HCT116 (cell line): ENCODE measurements around the gene INPP5F. TPM values are rescaled to one million over a fixed set of nuclear protein-coding genes. Genes with fewer than 3 reads are reported as not detected.

ENCODE experiments used
- ATAC-seq: fragments of 200-7000 bp; cut with Tn5 transposase; 2 replicates; pipeline ENCODE4 v1.9.1; 2020; ENCODE audit warnings: mild to moderate bottlenecking, moderate library complexity
- BruUV-seq: library from RNA; stranded (reverse); fragments of 400-500 nt; replicated peaks from 2 replicates; lab custom pipeline; 2021; lab: Mats Ljungman, UMichigan
- CTCF ChIA-PET: fragments of 300-600 bp; sonication (Branson Sonifier 250); formaldehyde crosslinking; loops from one replicate; lab custom pipeline; 2021; ENCODE audit warnings: antibody characterized with exemption; lab: Charles Lee
- POLR2A ChIA-PET: fragments of 300-600, 350-600 bp; sonication (Branson Sonifier 250); formaldehyde crosslinking; loops from one replicate; lab custom pipeline; 2021; ENCODE audit warnings: antibody characterized with exemption; lab: Charles Lee
- RAD21 ChIA-PET, 2 experiments: fragments of 300-600 bp; sonication (Branson Sonifier 250); formaldehyde crosslinking; loops; one replicate each; lab custom pipeline; 2023; ENCODE audit warnings: low total read pairs in 2 of 2; ENCODE audit not compliant: uncharacterized antibody in 2 of 2, unreplicated experiment in 2 of 2, low non-redundant PET in 1 of 2; lab: Charles Lee
- DNase-seq: peaks from one replicate; pipeline ENCODE4 v3.0.0-alpha.2; 2010; ENCODE audit warnings: low read depth, low spot score
- H2AFZ ChIP-seq: fragments of 200-600 bp; shearing (Covaris generic), sonication (generic); 2 replicates; pipeline ENCODE4 v1.6.1; 2017; ENCODE audit warnings: low read depth, mixed run types, mixed read lengths, antibody characterized with exemption, low read length; ENCODE audit not compliant: poor library complexity, severe bottlenecking
- H3K27ac ChIP-seq: 2 replicates; pipeline ENCODE4 v1.5.1; 2012; ENCODE audit warnings: low read depth, low read length
- H3K27me3 ChIP-seq: fragments of 200-600 bp; sonication (generic); 2 replicates; pipeline ENCODE4 v1.6.1; 2016; ENCODE audit warnings: mixed run types, low read length, mixed read lengths; ENCODE audit not compliant: insufficient read depth
- H3K36me3 ChIP-seq, 2 experiments: fragments of 200-500 bp in 1 of 2; fragments of 200-600 bp in 1 of 2; sonication (Bioruptor generic) in 1 of 2; sonication (generic) in 1 of 2; 2 replicates each; pipeline versions ENCODE4 v1.5.1 to v1.6.1; 2014 to 2016; ENCODE audit warnings: low read length in 2 of 2, inconsistent platforms in 1 of 2, mixed read lengths in 1 of 2, mixed run types in 1 of 2; ENCODE audit not compliant: insufficient read depth in 2 of 2, control insufficient read depth in 1 of 2
- H3K4me1 ChIP-seq, 2 experiments: fragments of 200-600 bp in 1 of 2; sonication (generic) in 1 of 2; 2 replicates each; pipeline versions ENCODE4 v1.5.1 to v1.6.1; 2012 to 2017; ENCODE audit warnings: low read length in 2 of 2, inconsistent platforms in 1 of 2, mild to moderate bottlenecking in 1 of 2, mixed read lengths in 1 of 2, mixed run types in 1 of 2, moderate library complexity in 1 of 2; ENCODE audit not compliant: insufficient read depth in 2 of 2, control insufficient read depth in 1 of 2
- H3K4me2 ChIP-seq: fragments of 200-600 bp; sonication (generic); 2 replicates; pipeline ENCODE4 v1.6.1; 2017; ENCODE audit warnings: mixed run types, low read length, mixed read lengths
- H3K4me3 ChIP-seq, 2 experiments: fragments of 200-600 bp in 1 of 2; sonication (generic) in 1 of 2; replicated peaks in 1 of 2; 2 replicates each; pipeline ENCODE4 v1.5.1; 2011 to 2016; ENCODE audit warnings: low read length in 2 of 2, control low read depth in 1 of 2, low read depth in 1 of 2, mild to moderate bottlenecking in 1 of 2, mixed read lengths in 1 of 2, mixed run types in 1 of 2
- H3K79me2 ChIP-seq: fragments of 200-600 bp; sonication (generic); 2 replicates; pipeline ENCODE4 v1.6.1; 2017; ENCODE audit warnings: mild to moderate bottlenecking, mixed run types, low read length, moderate library complexity, mixed read lengths; ENCODE audit not compliant: insufficient read depth
- H3K9ac ChIP-seq: fragments of 200-600 bp; sonication (generic); 2 replicates; pipeline ENCODE4 v1.6.1; 2016; ENCODE audit warnings: low read length, mixed read lengths
- H3K9me2 ChIP-seq: fragments of 200-600 bp; sonication (generic), shearing (Covaris generic); 2 replicates; pipeline ENCODE4 v1.6.1; 2017; ENCODE audit warnings: mixed run types, mild to moderate bottlenecking, moderate library complexity; ENCODE audit not compliant: insufficient read depth
- H3K9me3 ChIP-seq, 2 experiments: fragments of 200-500 bp in 1 of 2; fragments of 200-600 bp in 1 of 2; sonication (Bioruptor generic) in 1 of 2; sonication (generic) in 1 of 2; 2 replicates each; pipeline ENCODE4 v1.6.1; 2014 to 2017; ENCODE audit warnings: low read length in 2 of 2, mixed read lengths in 2 of 2, inconsistent platforms in 1 of 2, low read depth in 1 of 2, mild to moderate bottlenecking in 1 of 2, mixed run types in 1 of 2, moderate library complexity in 1 of 2; ENCODE audit not compliant: control insufficient read depth in 1 of 2, insufficient read depth in 1 of 2
- H4K20me1 ChIP-seq: fragments of 200-600 bp; sonication (generic), shearing (Covaris generic); 2 replicates; pipeline ENCODE4 v1.6.1; 2017; ENCODE audit warnings: mixed run types, mild to moderate bottlenecking, moderate library complexity; ENCODE audit not compliant: insufficient read depth
- ATF3 ChIP-seq: IDR thresholded peaks from 2 replicates; pipeline ENCODE4 v1.6.1; 2012
- CBX3 ChIP-seq: IDR thresholded peaks from 2 replicates; pipeline ENCODE4 v1.6.1; 2012; ENCODE audit warnings: low read depth
- CEBPB ChIP-seq: IDR thresholded peaks from 2 replicates; pipeline ENCODE4 v1.6.1; 2012; ENCODE audit warnings: low read depth
- EGR1 ChIP-seq: IDR thresholded peaks from 2 replicates; pipeline ENCODE4 v1.6.1; 2012; ENCODE audit warnings: low read depth
- EZH2 ChIP-seq: fragments of 200-600 bp; sonication (generic); IDR thresholded peaks from 2 replicates; pipeline ENCODE4 v1.6.1; 2017; ENCODE audit warnings: antibody characterized with exemption, mixed run types
- EZH2phosphoT487 ChIP-seq: fragments of 200-600 bp; IDR thresholded peaks from 2 replicates; pipeline ENCODE4 v1.6.1; 2018; ENCODE audit warnings: antibody characterized with exemption, borderline replicate concordance
- POLR2A ChIP-seq: IDR thresholded peaks from 2 replicates; pipeline ENCODE4 v1.7.0; 2011; ENCODE audit warnings: borderline replicate concordance; ENCODE audit not compliant: insufficient read depth, insufficient read length; ENCODE audit errors: extremely low read depth
- POLR2AphosphoS5 ChIP-seq: IDR thresholded peaks from 2 replicates; pipeline ENCODE4 v1.6.1; 2011; ENCODE audit warnings: mild to moderate bottlenecking, low read depth, low read length, moderate library complexity
- RAD21 ChIP-seq: IDR thresholded peaks from 2 replicates; pipeline ENCODE4 v1.6.1; 2012; ENCODE audit warnings: low read depth, mild to moderate bottlenecking
- REST ChIP-seq: IDR thresholded peaks from 2 replicates; pipeline ENCODE4 v1.6.1; 2012; ENCODE audit warnings: low read depth
- SIN3A ChIP-seq: IDR thresholded peaks from 2 replicates; pipeline ENCODE4 v1.6.1; 2012; ENCODE audit warnings: low read depth
- SP1 ChIP-seq: IDR thresholded peaks from 2 replicates; pipeline ENCODE4 v1.6.1; 2012; ENCODE audit warnings: low read depth
- YY1 ChIP-seq: IDR thresholded peaks from 2 replicates; pipeline ENCODE4 v1.6.1; 2011; ENCODE audit warnings: low read length, low read depth, moderate library complexity, mild to moderate bottlenecking; ENCODE audit not compliant: insufficient replicate concordance; ENCODE audit errors: extremely low read depth
- ZFX ChIP-seq: fragments of 450-650 bp; IDR thresholded peaks from 2 replicates; pipeline ENCODE4 v1.6.1; 2017
- intact Hi-C: fragments of 100-400 bp; cut with micrococcal nuclease; formaldehyde crosslinking; loops from 2 replicates; pipeline ENCODE4 v1.10.0; 2022
- total RNA-seq: library from RNA; stranded (reverse); gene quantifications from one replicate; pipeline ENCODE4 v1.2.1, GENCODE V29; 2021; ENCODE audit not compliant: unreplicated experiment
- TF ChIP-seq, protein P1 (sequence below): IDR thresholded peaks from 2 replicates; pipeline ENCODE4 v1.6.1; 2012
- TF ChIP-seq, protein P2 (sequence below): IDR thresholded peaks from 2 replicates; pipeline ENCODE4 v1.6.1; 2011; ENCODE audit warnings: mild to moderate bottlenecking, low read length, moderate library complexity; ENCODE audit not compliant: insufficient replicate concordance; ENCODE audit errors: extremely low read depth

INPP5F gene
- total RNA-seq, 1 experiment from 2014 or later: 21.6 TPM

- ATAC-seq: no peak
- TF ChIP-seq, protein P1, sequence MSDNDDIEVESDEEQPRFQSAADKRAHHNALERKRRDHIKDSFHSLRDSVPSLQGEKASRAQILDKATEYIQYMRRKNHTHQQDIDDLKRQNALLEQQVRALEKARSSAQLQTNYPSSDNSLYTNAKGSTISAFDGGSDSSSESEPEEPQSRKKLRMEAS: no peak
- no peak for TF ChIP-seq POLR2AphosphoS5
- TF ChIP-seq REST: no peak
- no peak for TF ChIP-seq ZFX
- TF ChIP-seq CEBPB: no peak
- TF ChIP-seq YY1: no peak
- TF ChIP-seq SP1: no peak
- TF ChIP-seq CBX3: no peak
- TF ChIP-seq EGR1: no peak
- no peak for TF ChIP-seq SIN3A
- TF ChIP-seq RAD21: no peak
- TF ChIP-seq, protein P2, sequence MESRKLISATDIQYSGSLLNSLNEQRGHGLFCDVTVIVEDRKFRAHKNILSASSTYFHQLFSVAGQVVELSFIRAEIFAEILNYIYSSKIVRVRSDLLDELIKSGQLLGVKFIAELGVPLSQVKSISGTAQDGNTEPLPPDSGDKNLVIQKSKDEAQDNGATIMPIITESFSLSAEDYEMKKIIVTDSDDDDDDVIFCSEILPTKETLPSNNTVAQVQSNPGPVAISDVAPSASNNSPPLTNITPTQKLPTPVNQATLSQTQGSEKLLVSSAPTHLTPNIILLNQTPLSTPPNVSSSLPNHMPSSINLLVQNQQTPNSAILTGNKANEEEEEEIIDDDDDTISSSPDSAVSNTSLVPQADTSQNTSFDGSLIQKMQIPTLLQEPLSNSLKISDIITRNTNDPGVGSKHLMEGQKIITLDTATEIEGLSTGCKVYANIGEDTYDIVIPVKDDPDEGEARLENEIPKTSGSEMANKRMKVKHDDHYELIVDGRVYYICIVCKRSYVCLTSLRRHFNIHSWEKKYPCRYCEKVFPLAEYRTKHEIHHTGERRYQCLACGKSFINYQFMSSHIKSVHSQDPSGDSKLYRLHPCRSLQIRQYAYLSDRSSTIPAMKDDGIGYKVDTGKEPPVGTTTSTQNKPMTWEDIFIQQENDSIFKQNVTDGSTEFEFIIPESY: no peak
- no peak for TF ChIP-seq EZH2phosphoT487
- no peak for TF ChIP-seq EZH2
- TF ChIP-seq POLR2A: no peak
- no peak for TF ChIP-seq ATF3
Observed at GRCh38 chr10:119782981-119783664, 57.3 kb downstream of the INPP5F start.

More at GRCh38 chr10:119782981-119783664, 57.3 kb downstream of the INPP5F start:
- H3K4me2 ChIP-seq: no peak overlapping the region
- no peaks in the 10 kb centered on the region for H3K9me3 ChIP-seq
- ChIA-PET RAD21 (no interaction called here), POLR2A (no interaction called here), CTCF (no interaction called here)
- H3K27ac ChIP-seq: no peak overlapping the region
- H2AFZ ChIP-seq: no peak overlapping the region
- H3K9ac ChIP-seq: no peak overlapping the region
- no TSS peak for BruUV-seq
- no peaks in the 10 kb centered on the region for H3K9me2 ChIP-seq
- no peaks in the 10 kb centered on the region for H3K36me3 ChIP-seq
- H3K4me1 ChIP-seq: no peaks in the 10 kb centered on the region
- no peaks in the 10 kb centered on the region for H3K27me3 ChIP-seq
- DNase-seq: no peak
- no peaks in the 10 kb centered on the region for H3K79me2 ChIP-seq
- intact Hi-C loops: no loop called here
- H4K20me1 ChIP-seq: no peaks in the 10 kb centered on the region
- no peak overlapping the region for H3K4me3 ChIP-seq
